Activated B cell treated with CpG ODN at 0.5 μM for 24 hours (primary cell): Measurements from ENCODE around the gene ITGB2. TPM values are rescaled to one million over a fixed set of nuclear protein-coding genes. Genes with fewer than 3 reads are reported as not detected.
A peak's percentile ranks its signal among the peaks of the same experiment; 100 is the strongest.

Experiments used
- ATAC-seq: fragments of 200-7000 bp; cut with Tn5 transposase; one replicate; pipeline ENCODE4 v1.10.0; 2021; ENCODE audit warnings: low read depth, mild to moderate bottlenecking, moderate library complexity
- CTCF ChIA-PET: fragments of 350-600 bp; sonication (Branson Sonifier 250); formaldehyde crosslinking; loops from one replicate; lab custom pipeline; 2021; ENCODE audit warnings: antibody characterized with exemption; lab: Charles Lee
- POLR2A ChIA-PET: fragments of 350-600 bp; sonication (Branson Sonifier 250); formaldehyde crosslinking; loops from one replicate; lab custom pipeline; 2021; ENCODE audit warnings: antibody characterized with exemption; lab: Charles Lee
- DNase-seq: peaks from one replicate; pipeline ENCODE4 v3.0.0; 2022
- H3K27ac Mint-ChIP-seq: one replicate; pipeline ENCODE4 v1.8.0; 2020; ENCODE audit warnings: mixed read lengths
- H3K27me3 Mint-ChIP-seq: one replicate; pipeline ENCODE4 v1.8.0; 2021; ENCODE audit warnings: mixed read lengths
- H3K36me3 Mint-ChIP-seq: one replicate; pipeline ENCODE4 v1.8.0; 2021; ENCODE audit warnings: low read depth, mixed read lengths
- H3K4me1 Mint-ChIP-seq: one replicate; pipeline ENCODE4 v1.8.0; 2021; ENCODE audit warnings: mixed read lengths
- H3K4me3 Mint-ChIP-seq: one replicate; pipeline ENCODE4 v1.8.0; 2020; ENCODE audit warnings: mild to moderate bottlenecking, mixed read lengths
- H3K9me3 Mint-ChIP-seq: one replicate; pipeline ENCODE4 v1.8.0; 2020; ENCODE audit warnings: mixed read lengths
- intact Hi-C: fragments of 100-400 bp; cut with micrococcal nuclease; formaldehyde crosslinking; loops from one replicate; pipeline ENCODE4 v1.15.1; 2024
- total RNA-seq: library from RNA; stranded (reverse); gene quantifications from 2 replicates; pipeline ENCODE4 v1.2.3, GENCODE V29; 2022
- TF ChIP-seq, protein P1 (sequence below): fragments of 200-600 bp; IDR thresholded peaks from one replicate; pipeline ENCODE4 v1.8.0; 2022; ENCODE audit warnings: antibody characterized with exemption, mild to moderate bottlenecking

Gene ITGB2
- total RNA-seq, 1 donor from 2014 or later: 124 TPM

DNA sequence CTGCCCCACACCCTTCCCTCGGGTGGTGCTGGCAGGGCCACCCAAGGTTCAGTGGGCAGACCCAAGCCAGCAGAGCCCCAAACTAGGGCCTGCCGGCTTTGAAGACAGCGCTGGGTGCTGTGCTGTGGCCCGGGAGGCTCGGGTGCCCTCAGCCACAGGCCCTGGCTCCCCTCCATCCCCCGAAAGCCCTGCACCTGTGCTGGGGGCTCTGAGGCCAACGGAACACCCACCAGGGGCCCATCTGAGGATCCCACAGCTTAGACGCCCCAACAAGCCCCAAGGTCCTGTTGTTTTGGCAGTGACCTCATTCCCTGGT is 8.6 kb downstream of the ITGB2 start:
- CTCF ChIA-PET: interaction anchor here (1.1 to 1.7 kb wide), 3 partner anchors 18 to 113 kb away, joined by 3 to 9 read pairs (median 3); no protein-coding TSS in a partner anchor
- POLR2A ChIA-PET: interaction anchor here (1.2 to 5.2 kb wide), 3 partner anchors 9 to 19 kb away, joined by 4 to 63 read pairs (median 8); partner anchors contain the start of gene ITGB2
- Mint-ChIP-seq H3K4me3 (peak overlapping the region; percentile 35), H3K36me3 (peaks cover 19% of the 10 kb centered on the region), H3K27ac (peak overlapping the region; percentile 57), H3K4me1 (peaks cover 92% of the 10 kb centered on the region), H3K9me3 (no peaks in the 10 kb centered on the region), H3K27me3 (no peaks in the 10 kb centered on the region)
- ATAC-seq (no peak), DNase-seq (no peak)
- TF ChIP-seq, protein P1, sequence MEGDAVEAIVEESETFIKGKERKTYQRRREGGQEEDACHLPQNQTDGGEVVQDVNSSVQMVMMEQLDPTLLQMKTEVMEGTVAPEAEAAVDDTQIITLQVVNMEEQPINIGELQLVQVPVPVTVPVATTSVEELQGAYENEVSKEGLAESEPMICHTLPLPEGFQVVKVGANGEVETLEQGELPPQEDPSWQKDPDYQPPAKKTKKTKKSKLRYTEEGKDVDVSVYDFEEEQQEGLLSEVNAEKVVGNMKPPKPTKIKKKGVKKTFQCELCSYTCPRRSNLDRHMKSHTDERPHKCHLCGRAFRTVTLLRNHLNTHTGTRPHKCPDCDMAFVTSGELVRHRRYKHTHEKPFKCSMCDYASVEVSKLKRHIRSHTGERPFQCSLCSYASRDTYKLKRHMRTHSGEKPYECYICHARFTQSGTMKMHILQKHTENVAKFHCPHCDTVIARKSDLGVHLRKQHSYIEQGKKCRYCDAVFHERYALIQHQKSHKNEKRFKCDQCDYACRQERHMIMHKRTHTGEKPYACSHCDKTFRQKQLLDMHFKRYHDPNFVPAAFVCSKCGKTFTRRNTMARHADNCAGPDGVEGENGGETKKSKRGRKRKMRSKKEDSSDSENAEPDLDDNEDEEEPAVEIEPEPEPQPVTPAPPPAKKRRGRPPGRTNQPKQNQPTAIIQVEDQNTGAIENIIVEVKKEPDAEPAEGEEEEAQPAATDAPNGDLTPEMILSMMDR: no peak
- intact Hi-C loops: loop anchor here (1.0 kb wide), 1 partner anchor 8 kb away; the partner anchor contains the start of gene ITGB2

- no peaks in the 10 kb centered on the region for H3K9me3 Mint-ChIP-seq
- DNase-seq: no peak
- H3K4me3 Mint-ChIP-seq: peak overlapping the region; percentile 58
- CTCF ChIA-PET: interaction anchor here (0.7 to 1.7 kb wide), 5 partner anchors 17 to 118 kb away, joined by 3 to 9 read pairs (median 3); no protein-coding TSS in a partner anchor
- peaks cover 88% of the 10 kb centered on the region for H3K4me1 Mint-ChIP-seq
- peak overlapping the region; percentile 57 for H3K27ac Mint-ChIP-seq
- TF ChIP-seq, protein P1: no peak
- intact Hi-C loops: loop anchor here (1.0 to 2.0 kb wide), 2 partner anchors 9 to 15 kb away; partner anchors contain the start of gene ITGB2
- peaks cover 19% of the 10 kb centered on the region for H3K36me3 Mint-ChIP-seq
- H3K27me3 Mint-ChIP-seq: no peaks in the 10 kb centered on the region
- POLR2A ChIA-PET: interaction anchor here (0.6 to 5.2 kb wide), 5 partner anchors 9 to 36 kb away, joined by 3 to 63 read pairs (median 5); partner anchors contain the start of genes ITGB2 and SLX9
- ATAC-seq: peak; percentile 36
Measured at GRCh38 chr21:44911384-44912157, 9.1 kb downstream of the ITGB2 start.

- H3K4me3 Mint-ChIP-seq: peak overlapping the region; percentile 58
- H3K9me3 Mint-ChIP-seq: no peaks in the 10 kb centered on the region
- TF ChIP-seq, protein P1: no peak
- DNase-seq: no peak
- peak overlapping the region; percentile 57 for H3K27ac Mint-ChIP-seq
- H3K36me3 Mint-ChIP-seq: peaks cover 24% of the 10 kb centered on the region
- ATAC-seq: no peak
- H3K4me1 Mint-ChIP-seq: peaks cover 87% of the 10 kb centered on the region
- H3K27me3 Mint-ChIP-seq: no peaks in the 10 kb centered on the region
- ChIA-PET POLR2A (interaction anchor here (0.6 to 5.2 kb wide), 5 partner anchors 10 to 504 kb away, joined by 3 to 63 read pairs (median 5); partner anchors contain the start of genes ITGB2 and SLX9), CTCF (interaction anchor here (0.7 to 1.7 kb wide), 5 partner anchors 16 to 118 kb away, joined by 3 to 9 read pairs (median 3); no protein-coding TSS in a partner anchor)
- intact Hi-C loops: loop anchor here (2.0 kb wide), 1 partner anchor 16 kb away; no protein-coding TSS in a partner anchor
Measured at GRCh38 chr21:44911068-44911383, 9.7 kb downstream of the ITGB2 start.

GRCh38 chr21:44910229-44911067 is 10.3 kb downstream of the ITGB2 start:
- H3K27ac Mint-ChIP-seq: peak overlapping the region; percentile 56
- TF ChIP-seq, protein P1: no peak
- CTCF ChIA-PET: interaction anchor here (0.7 to 1.7 kb wide), 6 partner anchors 10 to 117 kb away, joined by 3 to 9 read pairs (median 3); partner anchors contain the start of gene ITGB2
- intact Hi-C loops: loop anchor here (2.0 kb wide), 1 partner anchor 16 kb away; no protein-coding TSS in a partner anchor
- no peaks in the 10 kb centered on the region for H3K9me3 Mint-ChIP-seq
- ATAC-seq (no peak), DNase-seq (no peak)
- no peaks in the 10 kb centered on the region for H3K27me3 Mint-ChIP-seq
- H3K4me1 Mint-ChIP-seq: peaks cover 83% of the 10 kb centered on the region
- POLR2A ChIA-PET: interaction anchor here (0.6 to 5.2 kb wide), 6 partner anchors 11 to 503 kb away, joined by 3 to 63 read pairs (median 4); partner anchors contain the start of genes ITGB2 and SLX9
- peaks cover 26% of the 10 kb centered on the region for H3K36me3 Mint-ChIP-seq
- H3K4me3 Mint-ChIP-seq: no peak overlapping the region
